Measurements from ENCODE around the gene NUP50. TPM values are rescaled to one million over a fixed set of nuclear protein-coding genes. Genes with fewer than 3 reads are reported as not detected.

The NUP50 gene
- total and polyA plus RNA-seq, 5 experiments from 2014 or later = 45.2 to 111 (median 73.1) TPM

DNA sequence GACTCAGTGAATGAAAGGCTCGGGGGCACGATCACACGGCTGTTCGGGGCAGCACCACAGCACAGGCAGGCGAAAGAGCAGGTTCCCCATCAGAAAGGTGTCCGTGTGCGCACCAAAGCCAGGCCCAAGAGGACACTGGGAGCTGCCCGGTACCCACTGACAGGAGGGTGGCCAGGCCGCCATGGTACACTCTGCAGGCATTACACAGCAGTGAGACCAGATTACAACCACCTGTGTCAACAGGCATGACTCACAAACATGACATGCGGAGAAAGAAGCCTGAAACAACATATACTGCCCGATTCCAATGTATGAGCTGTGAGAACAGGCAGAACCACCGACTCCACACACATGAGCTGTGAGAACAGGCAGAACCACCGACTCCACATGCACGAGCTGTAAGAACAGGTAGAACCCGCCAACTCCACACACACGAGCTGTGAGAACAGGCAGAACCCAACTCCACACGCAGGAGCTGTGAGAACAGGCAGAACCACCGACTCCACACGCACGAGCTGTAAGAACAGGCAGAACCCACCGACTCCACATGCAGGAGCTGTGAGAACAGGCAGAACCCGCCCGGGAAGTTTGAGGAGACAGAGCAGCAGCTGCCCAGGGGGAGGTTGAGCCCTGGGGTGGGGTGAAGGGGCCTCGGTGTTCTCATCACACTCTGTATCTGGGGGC lies 44.4 kb downstream of the NUP50 start:
- POLR2A ChIA-PET = interaction anchor here (0.5 to 0.7 kb wide), 2 partner anchors 11 to 90 kb away, joined by 3 to 5 read pairs; no protein-coding TSS in a partner anchor
- H3K27ac Mint-ChIP-seq = peak overlapping the region in 2 of 10 donors; percentile 15 to 87
- no peaks in the 10 kb centered on the region for H3K9me3 Mint-ChIP-seq
- H3K4me1 Mint-ChIP-seq = peaks cover 0 to 11% (median 4%) of the 10 kb centered on the region in 4 donors
- ATAC-seq (no peak), DNase-seq (no peak)
- H3K4me3 Mint-ChIP-seq = no peak overlapping the region
- no peaks in the 10 kb centered on the region for H3K27me3 Mint-ChIP-seq
- peaks cover 0 to 22% (median 5%) of the 10 kb centered on the region in 3 donors for H3K36me3 Mint-ChIP-seq

- POLR2A ChIA-PET = interaction anchor here (0.5 kb wide), 1 partner anchor 91 kb away, joined by 5 read pairs; no protein-coding TSS in a partner anchor
- DNase-seq = no peak
- Mint-ChIP-seq H3K9me3 (no peaks in the 10 kb centered on the region), H3K4me3 (no peak overlapping the region), H3K27ac (no peak overlapping the region), H3K36me3 (peaks cover 0 to 22% (median 5%) of the 10 kb centered on the region in 3 donors), H3K27me3 (no peaks in the 10 kb centered on the region), H3K4me1 (peaks cover 0 to 11% (median 6%) of the 10 kb centered on the region in 4 donors)
- ATAC-seq = no peak
Observed at GRCh38 chr22:45208696-45208992, 44.9 kb downstream of the NUP50 start.

DNA sequence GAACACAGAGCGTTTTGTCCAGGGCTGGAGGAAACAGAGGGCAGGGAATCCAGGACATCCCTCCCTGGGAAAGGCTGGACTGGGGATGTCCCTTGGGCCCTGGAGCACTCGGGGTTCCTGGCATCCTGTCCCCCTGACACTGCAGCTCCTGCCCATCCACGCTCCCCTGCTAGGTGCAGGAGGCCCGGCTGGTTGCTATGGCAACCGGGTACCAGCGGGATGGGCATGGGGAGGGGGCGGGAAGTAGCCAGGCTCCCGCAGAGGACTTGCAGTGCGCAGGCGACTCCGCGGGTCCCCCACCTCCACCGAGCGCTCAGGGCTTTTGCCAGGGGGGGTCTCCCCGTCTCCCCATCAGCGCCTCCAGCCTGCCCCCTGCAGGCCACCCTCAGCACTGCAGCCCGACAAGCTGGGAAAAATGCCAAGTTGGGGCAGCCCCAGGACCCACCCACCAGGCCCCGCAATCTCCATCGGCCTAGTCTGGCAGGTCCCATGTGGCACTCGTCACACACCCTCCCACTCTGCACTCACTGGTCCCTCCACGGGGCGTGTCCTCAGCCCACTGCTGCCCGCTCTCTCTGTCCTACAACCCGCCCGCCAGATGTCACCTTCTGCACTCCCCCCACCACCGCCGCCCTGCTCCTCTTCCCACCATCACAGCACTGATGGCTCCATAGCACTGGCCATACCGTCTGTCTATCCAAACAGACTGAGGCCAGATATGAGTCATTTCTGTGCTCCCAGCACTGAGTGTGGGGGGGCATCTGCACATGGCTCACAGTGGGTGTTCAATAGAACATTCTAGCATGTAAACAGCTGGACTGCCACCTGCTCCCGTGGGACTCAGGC lies 45.5 kb downstream of the NUP50 start:
- Mint-ChIP-seq H3K4me3 (no peak overlapping the region), H3K36me3 (peaks cover 0 to 18% (median 5%) of the 10 kb centered on the region in 3 donors), H3K4me1 (peaks cover 0 to 14% (median 7%) of the 10 kb centered on the region in 4 donors), H3K27me3 (no peaks in the 10 kb centered on the region), H3K27ac (peak overlapping the region in 4 of 10 donors; percentile 24 to 86 (median 60)), H3K9me3 (no peaks in the 10 kb centered on the region)
- ATAC-seq = no peak
- POLR2A ChIA-PET = no interaction called here
- peak in 7 of 10 donors; percentile 14 to 53 (median 31) for DNase-seq

- POLR2A ChIA-PET = no interaction called here
- Mint-ChIP-seq H3K9me3 (no peaks in the 10 kb centered on the region), H3K27ac (peak overlapping the region in 3 of 10 donors; percentile 45 to 74 (median 58)), H3K4me3 (no peak overlapping the region), H3K36me3 (peaks cover 0 to 12% (median 5%) of the 10 kb centered on the region in 3 donors), H3K4me1 (peaks cover under 1 to 16% (median 7%) of the 10 kb centered on the region in 4 donors), H3K27me3 (no peaks in the 10 kb centered on the region)
- no peak for ATAC-seq
- DNase-seq = no peak
Observed at GRCh38 chr22:45210174-45210573, 46.4 kb downstream of the NUP50 start.

DNA sequence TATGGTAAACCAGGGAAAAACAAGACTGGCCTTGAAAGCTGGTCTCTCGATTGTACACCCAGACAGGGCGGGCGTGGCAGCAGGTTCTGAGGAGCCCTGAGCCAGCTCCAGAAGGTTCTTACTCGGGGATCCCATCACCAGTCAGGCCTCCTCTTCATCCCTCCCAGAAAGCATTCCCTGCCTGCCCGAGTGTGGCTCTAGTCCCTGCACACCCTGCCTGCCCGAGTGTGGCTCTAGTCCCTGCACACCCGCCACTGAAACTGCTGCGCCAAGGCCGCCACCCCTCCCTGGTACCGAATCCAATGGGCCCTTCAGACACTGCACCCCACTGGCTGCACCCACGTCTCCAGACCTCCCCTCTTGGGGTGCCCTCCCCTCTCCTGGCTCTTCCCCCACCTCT lies 46.9 kb downstream of the NUP50 start:
- Mint-ChIP-seq H3K4me1 (peaks cover 4 to 20% (median 9%) of the 10 kb centered on the region in 4 donors), H3K27me3 (no peaks in the 10 kb centered on the region), H3K4me3 (no peak overlapping the region), H3K9me3 (no peaks in the 10 kb centered on the region), H3K36me3 (peaks cover 0 to 12% (median 5%) of the 10 kb centered on the region in 3 donors), H3K27ac (peak overlapping the region in 1 of 10 donors; percentile 74)
- ATAC-seq (no peak), DNase-seq (no peak)
- POLR2A ChIA-PET = no interaction called here

GRCh38 chr22:45210991-45211390 lies 47.3 kb downstream of the NUP50 start:
- Mint-ChIP-seq H3K36me3 (peaks cover 0 to 10% (median 2%) of the 10 kb centered on the region in 3 donors), H3K27me3 (no peaks in the 10 kb centered on the region), H3K27ac (peak overlapping the region in 2 of 10 donors; percentile 34 to 53), H3K4me3 (no peak overlapping the region), H3K4me1 (peaks cover 4 to 20% (median 11%) of the 10 kb centered on the region in 4 donors), H3K9me3 (no peaks in the 10 kb centered on the region)
- POLR2A ChIA-PET = no interaction called here
- no peak for ATAC-seq
- no peak for DNase-seq

DNA sequence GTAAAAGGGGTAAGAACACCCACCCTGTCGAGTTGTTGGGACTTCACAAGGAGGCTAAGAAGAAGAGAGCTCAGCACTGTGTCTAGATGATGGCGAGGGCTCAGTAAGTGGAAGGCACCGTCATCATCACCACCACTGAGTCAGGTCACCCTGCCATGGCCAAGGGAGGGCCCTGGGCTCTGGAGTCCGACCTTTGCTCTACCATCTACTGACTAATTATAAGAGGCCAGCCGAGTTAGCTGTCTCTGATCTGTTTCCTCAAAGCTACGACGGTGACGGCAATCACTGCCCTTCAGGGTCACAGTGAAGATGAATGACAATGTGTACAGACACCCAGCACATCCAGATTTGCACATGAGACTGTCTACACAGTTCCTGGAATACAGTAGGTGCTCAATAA lies 47.7 kb downstream of the NUP50 start:
- Mint-ChIP-seq H3K27ac (peak overlapping the region in 1 of 10 donors; percentile 53), H3K9me3 (no peaks in the 10 kb centered on the region), H3K4me1 (peaks cover 4 to 20% (median 11%) of the 10 kb centered on the region in 4 donors), H3K36me3 (peaks cover 0 to 6% (median 2%) of the 10 kb centered on the region in 3 donors), H3K4me3 (no peak overlapping the region), H3K27me3 (no peaks in the 10 kb centered on the region)
- POLR2A ChIA-PET = no interaction called here
- DNase-seq (no peak), ATAC-seq (no peak)

DNA sequence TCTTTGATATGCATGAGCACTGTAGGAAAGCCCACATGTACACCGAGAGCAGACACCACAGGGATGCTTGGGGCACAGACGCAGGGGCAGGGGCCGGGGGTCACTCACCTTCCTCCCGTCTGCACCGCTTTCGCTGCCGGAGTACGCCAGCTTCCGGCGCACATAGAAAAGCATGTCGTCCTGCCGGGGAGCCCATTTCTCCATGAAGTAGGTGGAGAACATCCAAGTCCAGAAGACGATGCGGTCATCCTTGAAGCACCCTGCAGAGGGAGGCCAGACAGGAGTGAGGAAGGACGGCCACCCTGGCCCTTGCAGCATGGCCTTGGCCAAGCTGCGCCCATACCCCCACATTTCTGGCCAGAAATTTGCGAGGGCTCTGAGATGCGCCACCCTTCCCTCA lies 48.1 kb downstream of the NUP50 start:
- H3K36me3 Mint-ChIP-seq = peaks cover 0 to 6% (median 2%) of the 10 kb centered on the region in 3 donors
- POLR2A ChIA-PET = no interaction called here
- no peak overlapping the region for H3K4me3 Mint-ChIP-seq
- no peaks in the 10 kb centered on the region for H3K27me3 Mint-ChIP-seq
- H3K4me1 Mint-ChIP-seq = peaks cover 4 to 21% (median 11%) of the 10 kb centered on the region in 4 donors
- ATAC-seq (no peak), DNase-seq (no peak)
- no peak overlapping the region for H3K27ac Mint-ChIP-seq
- H3K9me3 Mint-ChIP-seq = no peaks in the 10 kb centered on the region

DNA sequence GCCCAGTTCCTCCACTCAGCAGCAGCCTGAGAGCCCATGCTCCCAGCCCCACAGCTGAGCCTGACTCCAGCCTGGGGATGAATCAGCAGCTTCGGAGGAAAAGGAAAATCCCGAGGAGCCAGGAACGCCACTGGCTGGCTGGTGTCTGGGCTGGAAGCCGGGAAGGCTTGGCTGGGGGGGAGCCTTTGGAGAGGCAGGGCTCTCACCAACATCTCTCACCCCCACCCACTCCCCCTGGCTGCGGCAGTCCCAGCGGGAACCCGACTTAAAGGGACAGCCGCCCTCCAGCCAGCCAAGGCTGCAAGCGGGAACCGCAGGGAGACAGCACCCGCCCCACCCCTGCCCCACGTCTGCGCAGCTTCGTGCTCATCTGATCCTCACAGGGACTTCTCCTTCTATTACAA lies 48.6 kb downstream of the NUP50 start:
- ATAC-seq (no peak), DNase-seq (no peak)
- no peak overlapping the region for H3K27ac Mint-ChIP-seq
- no peaks in the 10 kb centered on the region for H3K9me3 Mint-ChIP-seq
- H3K27me3 Mint-ChIP-seq = no peaks in the 10 kb centered on the region
- POLR2A ChIA-PET = interaction anchor here (0.6 kb wide), 1 partner anchor 15 kb away, joined by 3 read pairs; no protein-coding TSS in a partner anchor
- H3K4me3 Mint-ChIP-seq = no peak overlapping the region
- H3K4me1 Mint-ChIP-seq = peaks cover 4 to 22% (median 12%) of the 10 kb centered on the region in 4 donors
- H3K36me3 Mint-ChIP-seq = peaks cover 0 to 6% (median 2%) of the 10 kb centered on the region in 3 donors

DNA sequence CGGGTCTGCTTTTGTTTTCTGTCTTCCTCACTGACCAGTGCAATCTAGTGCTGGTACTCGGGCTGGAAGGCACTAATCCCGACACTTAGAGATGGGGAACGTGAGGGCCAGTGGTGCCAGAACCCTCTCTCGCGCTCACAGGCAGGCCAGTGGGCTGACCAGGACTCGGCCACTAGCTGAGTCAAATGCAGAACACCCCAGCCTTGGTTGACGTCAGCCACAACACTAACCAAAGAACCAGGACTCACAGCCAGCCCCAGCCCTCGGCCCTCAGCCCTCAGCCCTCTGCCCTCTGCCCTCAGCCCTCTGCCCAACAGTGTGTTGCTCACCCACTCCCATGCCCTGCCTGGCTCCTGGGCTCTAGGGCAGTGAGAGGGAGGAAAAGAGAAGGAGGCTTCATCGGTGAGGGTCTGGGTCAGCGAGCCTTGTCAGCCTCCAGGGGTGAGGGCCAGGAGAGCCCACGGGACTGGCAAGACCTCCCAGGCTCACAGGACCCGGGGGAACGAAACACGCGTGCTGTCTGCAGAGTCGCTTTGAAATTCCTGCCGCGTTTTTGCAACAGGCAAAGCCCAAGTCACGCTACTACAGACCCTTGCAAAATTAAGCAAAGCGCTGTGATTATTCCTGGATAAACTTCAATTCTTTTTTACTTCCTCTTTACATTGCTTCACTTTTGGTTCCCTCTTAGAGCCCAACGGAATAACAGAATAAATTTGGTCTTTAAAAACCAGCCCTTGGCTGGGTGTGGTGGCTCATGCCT lies 49.4 kb downstream of the NUP50 start:
- no peak overlapping the region for H3K4me3 Mint-ChIP-seq
- POLR2A ChIA-PET = interaction anchor here (0.6 kb wide), 1 partner anchor 14 kb away, joined by 3 read pairs; no protein-coding TSS in a partner anchor
- H3K9me3 Mint-ChIP-seq = no peaks in the 10 kb centered on the region
- ATAC-seq (no peak), DNase-seq (no peak)
- H3K4me1 Mint-ChIP-seq = peaks cover 4 to 25% (median 12%) of the 10 kb centered on the region in 4 donors
- H3K27me3 Mint-ChIP-seq = no peaks in the 10 kb centered on the region
- peak overlapping the region in 4 of 10 donors; percentile 34 to 67 (median 46) for H3K27ac Mint-ChIP-seq
- H3K36me3 Mint-ChIP-seq = peaks cover 0 to 6% (median 2%) of the 10 kb centered on the region in 3 donors

DNA sequence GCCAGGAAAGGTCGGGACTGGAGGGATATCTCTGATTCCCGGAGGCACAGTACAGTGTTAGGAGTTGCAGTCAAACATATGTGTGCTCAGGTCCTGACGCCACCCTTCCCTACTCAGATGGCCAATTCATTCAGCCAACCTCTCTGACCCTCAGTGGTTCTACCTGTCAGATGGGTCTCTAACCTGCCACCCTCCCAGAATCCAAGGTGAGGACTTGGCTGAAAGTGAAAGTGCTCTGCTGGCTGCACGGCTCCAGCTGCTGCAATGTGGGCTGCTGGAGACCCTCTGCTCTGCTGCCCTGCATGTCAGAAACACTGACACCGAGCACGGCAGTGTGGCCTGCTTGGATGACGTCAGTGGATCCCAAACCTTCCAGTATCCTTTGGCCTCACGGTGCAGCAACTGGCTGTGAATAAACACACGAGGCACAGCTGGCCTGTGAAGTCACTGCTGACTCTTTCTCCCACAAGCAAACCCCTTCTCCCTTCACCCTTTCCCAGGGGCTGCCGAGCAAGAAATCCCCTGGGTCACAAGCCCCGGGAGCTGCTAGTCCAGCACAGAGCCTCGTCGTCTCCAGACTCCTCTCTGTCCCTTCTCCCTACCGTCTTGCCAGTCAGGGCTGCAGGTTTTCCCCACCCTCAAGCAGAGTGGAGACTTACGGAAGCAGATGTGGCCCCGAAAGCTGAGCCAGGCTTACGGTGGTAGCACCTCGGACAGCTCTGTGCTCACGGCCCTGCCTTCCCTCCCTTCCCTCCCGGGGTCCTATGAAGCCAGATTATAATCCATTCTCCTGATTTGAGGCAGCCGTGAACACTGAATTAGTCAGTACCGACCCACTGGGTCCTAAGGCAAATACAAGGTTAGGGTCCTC lies 52.6 kb downstream of the NUP50 start:
- Mint-ChIP-seq H3K4me3 (no peak overlapping the region), H3K9me3 (no peaks in the 10 kb centered on the region), H3K27me3 (no peaks in the 10 kb centered on the region), H3K4me1 (peaks cover 7 to 42% (median 15%) of the 10 kb centered on the region in 4 donors), H3K27ac (peak overlapping the region in 1 of 10 donors; percentile 2), H3K36me3 (no peaks in the 10 kb centered on the region)
- ATAC-seq = no peak
- no peak for DNase-seq
- POLR2A ChIA-PET = interaction anchor here (1.0 kb wide), 1 partner anchor 21 kb away, joined by 4 read pairs; no protein-coding TSS in a partner anchor
